A549 (cell line): ENCODE data around the gene OPN1MW. TPM values are rescaled to one million over a fixed set of nuclear protein-coding genes. Genes with fewer than 3 reads are reported as not detected.
A peak's percentile ranks its signal among the peaks of the same experiment; 100 is the strongest.
"Not testable (repeated sequence)": the region's sequence is repeated elsewhere in the genome, so short reads cannot be mapped to it uniquely, and the experiment has no call there.

Experiments used
- ATAC-seq, 2 experiments: fragments of 200-7000 bp in 1 of 2; fragments of >200 bp in 1 of 2; cut with Nextera tagmentation in 1 of 2; cut with Tn5 transposase in 1 of 2; 3 replicates each; pipeline versions ENCODE4 v1.8.0 to v1.9.1; 2018 to 2020; ENCODE audit warnings: mild to moderate bottlenecking in 1 of 2, moderate library complexity in 1 of 2
- CTCF ChIA-PET: fragments of 300-600 bp; sonication (Branson Sonifier 250); formaldehyde crosslinking; extraction: SDS; loops from one replicate; lab custom pipeline; 2021; ENCODE audit warnings: antibody characterized with exemption, inconsistent platforms; lab: Yijun Ruan, JAX
- POLR2A ChIA-PET: fragments of 350-600 bp; formaldehyde crosslinking; extraction: SDS; loops from one replicate; lab custom pipeline; 2021; ENCODE audit warnings: antibody characterized with exemption, inconsistent platforms; lab: Yijun Ruan, JAX
- DNase-seq, 2 experiments: peaks; one replicate each; pipeline versions ENCODE4 v3.0.0 to v3.0.0-alpha.2; 2011 to 2016; ENCODE audit warnings: low read depth in 1 of 2, low spot score in 1 of 2
- FAIRE-seq: peaks from 2 replicates; lab custom pipeline; 2011; peaks lifted over from hg19 to GRCh38; lab: Jason Lieb, UNC
- H3K27ac ChIP-seq, 2 experiments: fragments of >200 bp; sonication (Bioruptor Twin); formaldehyde crosslinking; 3 replicates each; pipeline ENCODE4 v1.5.1; 2016 to 2017
- H3K4me1 ChIP-seq: fragments of >200 bp; sonication (Bioruptor Twin); formaldehyde crosslinking; 3 replicates; pipeline ENCODE4 v1.6.1; 2016
- H3K4me2 ChIP-seq: fragments of >200 bp; sonication (Bioruptor Twin); formaldehyde crosslinking; 3 replicates; pipeline ENCODE4 v1.6.1; 2016
- H3K4me3 ChIP-seq: fragments of >200 bp; sonication (Bioruptor Twin); formaldehyde crosslinking; 3 replicates; pipeline ENCODE4 v1.5.1; 2016
- H3K9me3 ChIP-seq: fragments of >200 bp; sonication (Bioruptor Twin); formaldehyde crosslinking; 3 replicates; pipeline ENCODE4 v1.6.1; 2016
- BHLHE40 ChIP-seq: IDR thresholded peaks from 2 replicates; pipeline ENCODE4 v1.6.1; 2012; ENCODE audit warnings: low read depth, low read length, inconsistent platforms
- CEBPB ChIP-seq, 2 experiments: fragments of >200 bp in 1 of 2; sonication (Bioruptor Twin) in 1 of 2; formaldehyde crosslinking in 1 of 2; IDR thresholded peaks; 2 replicates each; pipeline ENCODE4 v1.6.1; 2012 to 2016
- HOXB5 ChIP-seq: fragments of 250-450 bp; sonication (Bioruptor Pico); IDR thresholded peaks from 2 replicates; pipeline ENCODE4 v1.5.0; 2020; ENCODE audit warnings: mild to moderate bottlenecking, moderate library complexity
- JUN ChIP-seq, 2 experiments: fragments of >200 bp; sonication (Bioruptor Twin); formaldehyde crosslinking; IDR thresholded peaks; 2 replicates in 1 of 2; 3 replicates in 1 of 2; pipeline ENCODE4 v1.6.1; 2016 to 2017
- RNF2 ChIP-seq: fragments of 200-600 bp; sonication (generic); IDR thresholded peaks from 2 replicates; pipeline ENCODE4 v1.6.1; 2016; ENCODE audit warnings: low read depth, mild to moderate bottlenecking, antibody characterized with exemption, moderate library complexity, borderline replicate concordance
- WGBS: methylation state at CpG from one replicate; pipeline ENCODE4 v1.1.6; 2017; ENCODE audit errors: missing lambda C conversion rate; 5-methylcytosine and 5-hydroxymethylcytosine counted together
- polyA plus RNA-seq, 4 experiments: library from polyadenylated mRNA; depleted of rRNA in 3 of 4; stranded (reverse); fragments of >200 nt; fragmentation: RNase III in 1 of 4; extraction: RNeasy Plus Mini Kit Qiagen cat#74134 plus additional on column Dnase treatment in 1 of 4; gene quantifications; 2 replicates in 3 of 4; 3 replicates in 1 of 4; pipeline ENCODE4 v1.2.3, GENCODE V29; 2011 to 2017
- TF ChIP-seq, protein P1 (sequence below): fragments of 200-600 bp; sonication (generic); IDR thresholded peaks from 2 replicates; pipeline ENCODE4 v1.6.1; 2016; ENCODE audit warnings: antibody characterized with exemption, mild to moderate bottlenecking, moderate library complexity
- TF ChIP-seq, protein P2 (sequence below): fragments of 250-450 bp; sonication (Bioruptor Pico); IDR thresholded peaks from 2 replicates; pipeline ENCODE4 v1.5.0; 2021; ENCODE audit warnings: mild to moderate bottlenecking, moderate library complexity, borderline replicate concordance

Gene OPN1MW
- polyA plus RNA-seq, 2 of the 4 experiments (the other 2 are of a cell fraction), result not detected

DNA sequence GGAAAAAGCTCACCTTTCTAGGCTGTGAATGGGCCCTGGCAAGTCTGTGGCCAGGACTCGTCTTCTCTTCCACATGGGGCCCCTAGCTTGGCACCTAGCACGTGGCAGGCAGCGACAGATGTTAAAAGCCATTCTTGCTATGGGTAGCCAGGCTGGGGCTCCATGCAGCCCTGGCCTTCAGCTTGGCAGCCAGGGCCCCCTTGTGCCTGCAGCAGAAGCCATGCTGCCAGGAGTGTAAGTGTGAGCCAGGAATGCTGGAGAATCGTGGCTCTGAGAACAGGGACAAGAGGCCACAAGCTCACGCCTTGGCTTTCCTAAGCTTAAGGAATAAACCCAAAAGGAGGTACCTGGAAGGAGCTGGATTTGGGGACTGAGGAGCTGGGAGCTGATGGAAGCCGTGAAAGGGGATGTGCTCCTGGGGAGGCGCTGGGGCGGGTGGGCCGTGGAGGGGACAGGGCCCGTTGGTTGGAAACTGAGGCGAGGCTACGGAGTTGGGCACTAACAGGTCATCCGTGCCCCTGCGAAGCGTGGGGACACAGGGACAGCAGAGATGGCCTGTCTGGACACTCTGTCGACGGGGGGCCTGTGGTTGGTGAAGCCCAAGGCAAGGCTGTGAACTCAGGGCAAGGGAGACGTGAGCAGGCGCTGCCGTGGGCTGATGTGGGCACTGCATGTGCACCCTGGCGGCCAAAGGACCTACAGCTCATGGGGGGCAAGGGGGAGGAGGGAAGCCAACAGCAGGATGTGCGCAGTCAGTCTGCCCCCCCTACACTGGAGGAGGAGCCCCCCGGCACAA, 39.2 kb upstream of the OPN1MW start:
- H3K27ac ChIP-seq, result no peak overlapping the region
- POLR2A ChIA-PET, result no interaction called here
- H3K9me3 ChIP-seq, result no peaks in the 10 kb centered on the region
- CTCF ChIA-PET, result interaction anchor here (1.3 kb wide), 1 partner anchor 122 kb away, joined by 3 read pairs; no protein-coding TSS in a partner anchor
- no peak overlapping the region for H3K4me3 ChIP-seq
- no peak for TF ChIP-seq JUN (IDR thresholded peaks at IDR 0.05)
- TF ChIP-seq CEBPB (IDR thresholded peaks at IDR 0.05), result no peak
- TF ChIP-seq HOXB5 (CRISPR knock-in tag), result no peak
- TF ChIP-seq, protein P1, sequence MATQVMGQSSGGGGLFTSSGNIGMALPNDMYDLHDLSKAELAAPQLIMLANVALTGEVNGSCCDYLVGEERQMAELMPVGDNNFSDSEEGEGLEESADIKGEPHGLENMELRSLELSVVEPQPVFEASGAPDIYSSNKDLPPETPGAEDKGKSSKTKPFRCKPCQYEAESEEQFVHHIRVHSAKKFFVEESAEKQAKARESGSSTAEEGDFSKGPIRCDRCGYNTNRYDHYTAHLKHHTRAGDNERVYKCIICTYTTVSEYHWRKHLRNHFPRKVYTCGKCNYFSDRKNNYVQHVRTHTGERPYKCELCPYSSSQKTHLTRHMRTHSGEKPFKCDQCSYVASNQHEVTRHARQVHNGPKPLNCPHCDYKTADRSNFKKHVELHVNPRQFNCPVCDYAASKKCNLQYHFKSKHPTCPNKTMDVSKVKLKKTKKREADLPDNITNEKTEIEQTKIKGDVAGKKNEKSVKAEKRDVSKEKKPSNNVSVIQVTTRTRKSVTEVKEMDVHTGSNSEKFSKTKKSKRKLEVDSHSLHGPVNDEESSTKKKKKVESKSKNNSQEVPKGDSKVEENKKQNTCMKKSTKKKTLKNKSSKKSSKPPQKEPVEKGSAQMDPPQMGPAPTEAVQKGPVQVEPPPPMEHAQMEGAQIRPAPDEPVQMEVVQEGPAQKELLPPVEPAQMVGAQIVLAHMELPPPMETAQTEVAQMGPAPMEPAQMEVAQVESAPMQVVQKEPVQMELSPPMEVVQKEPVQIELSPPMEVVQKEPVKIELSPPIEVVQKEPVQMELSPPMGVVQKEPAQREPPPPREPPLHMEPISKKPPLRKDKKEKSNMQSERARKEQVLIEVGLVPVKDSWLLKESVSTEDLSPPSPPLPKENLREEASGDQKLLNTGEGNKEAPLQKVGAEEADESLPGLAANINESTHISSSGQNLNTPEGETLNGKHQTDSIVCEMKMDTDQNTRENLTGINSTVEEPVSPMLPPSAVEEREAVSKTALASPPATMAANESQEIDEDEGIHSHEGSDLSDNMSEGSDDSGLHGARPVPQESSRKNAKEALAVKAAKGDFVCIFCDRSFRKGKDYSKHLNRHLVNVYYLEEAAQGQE, result no peak
- TF ChIP-seq BHLHE40, result no peak
- TF ChIP-seq, protein P2, sequence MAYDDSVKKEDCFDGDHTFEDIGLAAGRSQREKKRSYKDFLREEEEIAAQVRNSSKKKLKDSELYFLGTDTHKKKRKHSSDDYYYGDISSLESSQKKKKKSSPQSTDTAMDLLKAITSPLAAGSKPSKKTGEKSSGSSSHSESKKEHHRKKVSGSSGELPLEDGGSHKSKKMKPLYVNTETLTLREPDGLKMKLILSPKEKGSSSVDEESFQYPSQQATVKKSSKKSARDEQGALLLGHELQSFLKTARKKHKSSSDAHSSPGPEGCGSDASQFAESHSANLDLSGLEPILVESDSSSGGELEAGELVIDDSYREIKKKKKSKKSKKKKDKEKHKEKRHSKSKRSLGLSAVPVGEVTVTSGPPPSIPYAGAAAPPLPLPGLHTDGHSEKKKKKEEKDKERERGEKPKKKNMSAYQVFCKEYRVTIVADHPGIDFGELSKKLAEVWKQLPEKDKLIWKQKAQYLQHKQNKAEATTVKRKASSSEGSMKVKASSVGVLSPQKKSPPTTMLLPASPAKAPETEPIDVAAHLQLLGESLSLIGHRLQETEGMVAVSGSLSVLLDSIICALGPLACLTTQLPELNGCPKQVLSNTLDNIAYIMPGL (CRISPR knock-in tag), result no peak
- no peak for TF ChIP-seq RNF2
- FAIRE-seq (no peak), ATAC-seq (no peak), DNase-seq (no peak)
- 71% methylated on average over 12 of the region's 23 CpGs for WGBS
- H3K4me2 ChIP-seq, result no peak overlapping the region
- H3K4me1 ChIP-seq, result no peaks in the 10 kb centered on the region

DNA sequence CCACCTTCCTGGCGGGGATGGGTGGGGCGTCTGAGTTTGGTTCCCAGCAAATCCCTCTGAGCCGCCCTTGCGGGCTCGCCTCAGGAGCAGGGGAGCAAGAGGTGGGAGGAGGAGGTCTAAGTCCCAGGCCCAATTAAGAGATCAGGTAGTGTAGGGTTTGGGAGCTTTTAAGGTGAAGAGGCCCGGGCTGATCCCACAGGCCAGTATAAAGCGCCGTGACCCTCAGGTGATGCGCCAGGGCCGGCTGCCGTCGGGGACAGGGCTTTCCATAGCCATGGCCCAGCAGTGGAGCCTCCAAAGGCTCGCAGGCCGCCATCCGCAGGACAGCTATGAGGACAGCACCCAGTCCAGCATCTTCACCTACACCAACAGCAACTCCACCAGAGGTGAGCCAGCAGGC, 38.4 kb upstream of the OPN1MW start, which contains the start of gene OPN1LW:
TSS of gene OPN1LW (plus strand) at position 234 of the 400 bp plus-strand sequence. CDS start at position 275, 41 bp downstream.
- DNase-seq, H3K4me1 ChIP-seq, ATAC-seq, POLR2A ChIA-PET, H3K4me3 ChIP-seq, FAIRE-seq, H3K4me2 ChIP-seq, CTCF ChIA-PET, H3K27ac ChIP-seq, H3K9me3 ChIP-seq: not testable (repeated sequence)
- 79% methylated on average over 12 of the region's 15 CpGs for WGBS

DNA sequence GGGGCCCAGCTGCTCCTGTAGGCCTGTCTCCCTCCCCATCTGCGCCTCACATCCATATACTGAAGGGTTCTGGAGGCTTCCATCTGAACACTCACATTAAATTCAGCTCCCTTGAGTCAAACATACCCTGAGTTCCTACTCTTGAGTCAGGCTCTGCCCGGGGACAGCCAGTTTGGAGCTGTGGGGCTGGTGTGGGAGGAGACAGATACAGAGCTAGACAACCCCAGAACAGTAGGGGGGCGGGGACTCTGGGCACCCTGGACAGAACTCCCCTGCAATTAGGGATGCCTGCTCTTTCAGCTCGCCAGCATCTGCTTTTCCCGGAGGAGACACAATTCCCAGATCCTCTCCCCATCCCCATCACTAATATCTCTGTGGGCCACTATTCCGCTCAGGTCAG, 31.4 kb upstream of the OPN1MW start:
- ATAC-seq, H3K27ac ChIP-seq, CTCF ChIA-PET, DNase-seq, H3K9me3 ChIP-seq, H3K4me1 ChIP-seq, FAIRE-seq, POLR2A ChIA-PET, H3K4me3 ChIP-seq, H3K4me2 ChIP-seq: not testable (repeated sequence)
- WGBS, result 100% methylated on average over 1 of the region's 6 CpGs

DNA sequence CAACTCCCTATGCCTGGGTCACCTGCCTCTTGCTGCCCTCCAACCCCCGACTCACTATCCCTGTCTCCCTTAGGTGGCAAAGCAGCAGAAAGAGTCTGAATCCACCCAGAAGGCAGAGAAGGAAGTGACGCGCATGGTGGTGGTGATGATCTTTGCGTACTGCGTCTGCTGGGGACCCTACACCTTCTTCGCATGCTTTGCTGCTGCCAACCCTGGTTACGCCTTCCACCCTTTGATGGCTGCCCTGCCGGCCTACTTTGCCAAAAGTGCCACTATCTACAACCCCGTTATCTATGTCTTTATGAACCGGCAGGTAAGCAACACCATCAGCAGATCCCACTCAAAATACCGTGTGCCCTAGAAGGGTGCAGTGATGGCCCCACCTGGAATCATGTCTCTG, 26.2 kb upstream of the OPN1MW start:
- ATAC-seq, CTCF ChIA-PET, H3K4me1 ChIP-seq, FAIRE-seq, H3K4me2 ChIP-seq, POLR2A ChIA-PET, H3K27ac ChIP-seq, DNase-seq, H3K9me3 ChIP-seq, H3K4me3 ChIP-seq: not testable (repeated sequence)
- 93% methylated on average over 9 of the region's 11 CpGs for WGBS

DNA sequence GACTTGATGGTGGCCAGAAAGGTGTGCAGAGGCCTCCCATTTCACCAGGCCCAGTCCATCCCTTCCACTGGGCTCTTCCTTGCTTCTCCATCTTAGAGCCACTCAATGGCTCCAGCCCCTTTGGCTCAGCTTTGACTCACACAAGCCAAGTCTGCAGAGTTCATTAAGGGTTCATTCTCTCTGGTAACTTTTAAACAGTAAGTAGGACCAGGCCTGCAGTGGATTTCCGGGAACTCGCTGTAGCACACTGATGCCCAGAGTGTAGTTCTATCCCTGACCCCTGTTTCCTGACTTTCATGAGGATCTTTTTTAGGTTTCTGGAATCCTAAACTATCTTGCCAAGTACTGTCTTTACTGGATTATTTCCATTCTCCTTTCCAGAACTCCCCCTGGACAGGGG, 25.2 kb upstream of the OPN1MW start:
- ATAC-seq, POLR2A ChIA-PET, H3K4me3 ChIP-seq, H3K4me1 ChIP-seq, CTCF ChIA-PET, H3K27ac ChIP-seq, H3K4me2 ChIP-seq, H3K9me3 ChIP-seq, DNase-seq, FAIRE-seq: not testable (repeated sequence)
- WGBS, result no CpG with 5 or more reads among the region's 2 CpGs

DNA sequence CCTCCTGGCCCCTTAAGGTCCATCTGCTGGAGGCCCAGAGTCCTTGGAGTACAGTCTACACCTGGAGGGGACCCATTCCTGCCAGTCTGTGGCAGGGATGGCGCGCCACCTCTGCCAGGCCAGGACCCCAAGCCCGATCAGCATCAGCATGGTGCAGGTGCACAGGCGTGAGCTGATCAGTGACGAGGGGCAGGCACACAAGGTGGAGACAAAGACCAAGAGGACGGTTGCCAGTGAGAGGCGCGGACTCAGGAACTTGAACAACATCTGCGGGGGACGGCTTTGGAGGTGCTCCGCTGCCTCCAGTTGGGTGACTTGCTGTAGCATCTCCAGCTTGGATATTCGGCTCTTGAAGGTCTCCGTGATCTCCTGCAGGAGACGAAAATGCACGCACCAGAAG, 23.1 kb upstream of the OPN1MW start:
- no CpG with 5 or more reads among the region's 15 CpGs for WGBS
- H3K4me1 ChIP-seq, H3K4me3 ChIP-seq, DNase-seq, ATAC-seq, H3K4me2 ChIP-seq, CTCF ChIA-PET, H3K9me3 ChIP-seq, POLR2A ChIA-PET, H3K27ac ChIP-seq, FAIRE-seq: not testable (repeated sequence)

DNA sequence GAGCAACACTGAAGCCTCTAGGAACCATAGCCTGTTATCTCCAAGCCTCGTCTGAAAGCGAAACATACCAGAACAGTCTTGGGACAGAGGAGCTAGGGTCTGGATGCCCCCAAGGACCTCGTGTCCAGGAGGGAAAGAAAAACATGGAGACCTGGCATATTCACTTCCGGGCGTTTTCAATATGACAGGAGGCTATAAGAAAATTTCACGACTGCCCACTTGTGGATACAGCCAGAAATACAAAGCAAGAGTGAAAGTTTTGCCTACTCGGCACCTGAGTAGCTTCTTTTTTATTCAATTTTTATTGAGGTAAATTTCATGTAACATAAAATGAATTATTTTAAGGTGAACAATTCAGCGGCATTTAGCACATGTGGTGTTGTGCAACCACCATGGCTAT, 17.5 kb upstream of the OPN1MW start:
- DNase-seq, H3K4me3 ChIP-seq, H3K9me3 ChIP-seq, H3K4me2 ChIP-seq, H3K4me1 ChIP-seq, POLR2A ChIA-PET, H3K27ac ChIP-seq, CTCF ChIA-PET, FAIRE-seq: not testable (repeated sequence)
- WGBS, result no CpG with 5 or more reads among the region's 8 CpGs
- peak in 1 of 2 experiments; percentile 33; a peak in 1 of 6 replicates for ATAC-seq

DNA sequence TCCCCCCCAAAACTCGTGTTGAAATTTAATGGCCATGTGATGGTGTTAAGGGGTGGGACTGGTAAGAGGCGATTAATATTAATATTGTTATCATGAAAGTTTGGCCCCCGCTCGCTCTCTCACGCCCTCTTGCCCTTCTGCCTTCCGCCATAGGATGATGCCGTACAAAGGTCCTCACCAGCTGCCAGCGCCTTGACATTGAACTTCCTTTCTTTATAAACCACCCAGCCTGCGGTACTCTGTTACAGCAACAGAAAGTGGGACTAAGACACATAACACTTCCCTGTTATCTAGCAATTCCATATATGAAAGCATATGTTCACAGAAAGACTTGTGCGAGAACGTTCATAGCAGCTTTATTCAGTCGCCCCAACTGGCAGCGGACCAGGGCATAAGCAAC, 14.0 kb upstream of the OPN1MW start:
- FAIRE-seq, POLR2A ChIA-PET, CTCF ChIA-PET: not testable (repeated sequence)

More for the DNA sequence above, 14.0 kb upstream of the OPN1MW start:
- not testable (repeated sequence) for H3K4me1 ChIP-seq, H3K4me3 ChIP-seq, DNase-seq, H3K9me3 ChIP-seq, ATAC-seq, H3K27ac ChIP-seq, H3K4me2 ChIP-seq
- WGBS, result no CpG with 5 or more reads among the region's 13 CpGs
